HUES64 (cell line): ENCODE data around the gene ZNF804A.
"Not testable (repeated sequence)": the region's sequence is repeated elsewhere in the genome, so short reads cannot be mapped to it uniquely, and the experiment has no call there.

Experiments used
- H3K27ac ChIP-seq: 2 replicates; pipeline ENCODE4 v1.7.0; 2013; ENCODE audit warnings: low read depth, low read length, inconsistent platforms
- H3K27me3 ChIP-seq: 2 replicates; pipeline ENCODE4 v1.6.1; 2013; ENCODE audit warnings: mild to moderate bottlenecking, low read length; ENCODE audit not compliant: insufficient read depth
- H3K36me3 ChIP-seq: 2 replicates; pipeline ENCODE4 v1.6.1; 2013; ENCODE audit warnings: mild to moderate bottlenecking, low read length; ENCODE audit not compliant: insufficient read depth
- H3K4me1 ChIP-seq: 2 replicates; pipeline ENCODE4 v1.6.1; 2013; ENCODE audit warnings: mild to moderate bottlenecking, low read length, moderate library complexity; ENCODE audit not compliant: insufficient read depth
- H3K4me3 ChIP-seq: 2 replicates; pipeline ENCODE4 v1.5.1; 2013; ENCODE audit warnings: mild to moderate bottlenecking, low read length, moderate library complexity
- H3K9ac ChIP-seq: 2 replicates; pipeline ENCODE4 v1.6.1; 2013; ENCODE audit warnings: mild to moderate bottlenecking, low read depth, low read length
- H3K9me3 ChIP-seq: 2 replicates; pipeline ENCODE4 v1.6.1; 2013; ENCODE audit warnings: low read depth, low read length; ENCODE audit not compliant: insufficient read depth
- WGBS: fragments of 150-250, 120-280 bp; methylation state at CpG from one replicate; pipeline ENCODE4 v1.1.7; 2013; ENCODE audit warnings: missing lambda C conversion rate; 5-methylcytosine and 5-hydroxymethylcytosine counted together

The ZNF804A gene

GRCh38 chr2:184727813-184728212 is 129.5 kb downstream of the ZNF804A start:
- H3K27me3 ChIP-seq = no peaks in the 10 kb centered on the region
- no peak overlapping the region for H3K4me3 ChIP-seq
- no peaks in the 10 kb centered on the region for H3K4me1 ChIP-seq
- WGBS = 100% methylated on average over 2 of the region's 3 CpGs
- no peak overlapping the region for H3K9ac ChIP-seq
- H3K27ac ChIP-seq = no peak overlapping the region
- H3K36me3 ChIP-seq = no peaks in the 10 kb centered on the region
- no peaks in the 10 kb centered on the region for H3K9me3 ChIP-seq

DNA sequence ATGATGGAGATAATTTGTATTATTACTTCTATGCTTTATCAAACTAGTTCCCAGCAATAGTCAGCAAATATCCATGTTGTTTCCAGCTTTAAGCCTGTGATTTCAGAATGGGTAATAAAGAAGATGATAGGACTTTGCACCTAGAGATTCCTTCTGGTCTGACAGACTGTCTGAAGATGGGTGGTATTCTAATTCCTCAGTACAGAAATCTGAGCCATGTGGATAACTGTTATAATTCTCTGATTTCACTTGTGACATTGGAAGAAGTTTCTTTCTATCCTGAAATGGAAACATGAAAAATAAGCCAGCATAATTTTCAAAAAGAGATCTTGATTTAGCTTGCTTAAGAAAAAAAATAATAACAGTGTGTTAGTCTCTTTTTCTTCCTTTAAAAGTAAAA is 130.1 kb downstream of the ZNF804A start:
- Histone ChIP-seq H3K4me3 (no peak overlapping the region), H3K27ac (no peak overlapping the region), H3K27me3 (no peaks in the 10 kb centered on the region), H3K9ac (no peak overlapping the region), H3K9me3 (no peaks in the 10 kb centered on the region), H3K4me1 (no peaks in the 10 kb centered on the region), H3K36me3 (no peaks in the 10 kb centered on the region)

- Histone ChIP-seq H3K27ac (no peak overlapping the region), H3K9me3 (no peaks in the 10 kb centered on the region), H3K4me3 (no peak overlapping the region), H3K36me3 (no peaks in the 10 kb centered on the region), H3K4me1 (peaks cover 6% of the 10 kb centered on the region; the same call in 1 of the 2 replicates), H3K9ac (no peak overlapping the region), H3K27me3 (no peaks in the 10 kb centered on the region)
- 83% methylated on average over 2 of the region's 3 CpGs for WGBS
These were observed 131.3 kb downstream of the ZNF804A start for GRCh38 chr2:184729581-184729980.

DNA sequence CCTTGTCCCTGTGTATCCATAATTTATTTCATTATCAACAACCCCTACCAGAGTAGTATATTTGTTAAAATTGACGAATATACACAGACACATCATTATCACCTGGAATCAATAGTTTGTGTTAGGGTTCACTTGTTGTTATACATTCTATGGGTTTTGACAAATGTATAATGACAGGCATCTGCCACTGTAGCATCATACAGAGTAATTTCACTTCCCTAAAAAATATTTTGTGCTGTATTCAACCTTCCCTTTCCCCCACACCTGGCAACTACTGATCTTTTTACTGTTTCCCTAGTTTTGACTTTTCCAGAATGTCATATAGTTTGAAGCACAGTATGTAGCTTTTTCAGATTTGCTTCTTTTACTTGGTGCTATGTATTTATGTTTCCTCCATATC is 132.0 kb downstream of the ZNF804A start:
- Histone ChIP-seq H3K4me3 (no peak overlapping the region), H3K27ac (no peak overlapping the region), H3K4me1 (peaks cover 9% of the 10 kb centered on the region; the same call in 1 of the 2 replicates), H3K27me3 (no peaks in the 10 kb centered on the region), H3K36me3 (no peaks in the 10 kb centered on the region), H3K9ac (no peak overlapping the region), H3K9me3 (no peaks in the 10 kb centered on the region)
- WGBS = no CpG with 5 or more reads among the region's 1 CpG

DNA sequence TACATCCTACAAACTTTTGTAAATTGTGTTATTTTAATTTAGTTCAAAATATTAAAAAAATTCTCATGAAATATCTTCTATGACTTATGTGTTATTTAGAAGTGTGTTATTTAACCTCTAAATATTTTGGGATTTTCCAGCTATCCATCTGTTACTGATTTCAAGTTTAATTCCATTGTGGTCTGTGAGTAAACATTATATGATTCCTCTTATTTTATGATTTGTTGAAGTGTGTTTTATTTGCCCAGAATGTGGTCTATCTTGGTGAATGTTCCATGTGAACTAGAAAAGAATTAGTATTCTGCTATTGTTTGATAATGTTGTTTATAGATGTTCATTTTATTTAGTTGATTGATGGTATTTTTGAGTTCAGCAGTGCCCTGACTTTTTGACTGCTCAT is 136.0 kb downstream of the ZNF804A start:
- H3K27me3 ChIP-seq = no peaks in the 10 kb centered on the region
- H3K4me1 ChIP-seq = peaks cover 9% of the 10 kb centered on the region; the same call in 1 of the 2 replicates
- no peak overlapping the region for H3K27ac ChIP-seq
- H3K4me3 ChIP-seq = no peak overlapping the region
- H3K9ac ChIP-seq = no peak overlapping the region
- H3K9me3 ChIP-seq = no peaks in the 10 kb centered on the region
- H3K36me3 ChIP-seq = no peaks in the 10 kb centered on the region

GRCh38 chr2:184735611-184736010 is 137.3 kb downstream of the ZNF804A start:
- no peaks in the 10 kb centered on the region for H3K36me3 ChIP-seq
- no peaks in the 10 kb centered on the region for H3K27me3 ChIP-seq
- 100% methylated on average over 1 of the region's 1 CpG for WGBS
- no peak overlapping the region for H3K27ac ChIP-seq
- peaks cover 9% of the 10 kb centered on the region; the same call in 1 of the 2 replicates for H3K4me1 ChIP-seq
- H3K4me3 ChIP-seq = no peak overlapping the region
- no peak overlapping the region for H3K9ac ChIP-seq
- H3K9me3 ChIP-seq = no peaks in the 10 kb centered on the region

GRCh38 chr2:184743096-184743495 is 144.8 kb downstream of the ZNF804A start:
- no peaks in the 10 kb centered on the region for H3K36me3 ChIP-seq
- WGBS = 95% methylated on average over 1 of the region's 1 CpG
- H3K9ac ChIP-seq = no peak overlapping the region
- H3K4me3 ChIP-seq = no peak overlapping the region
- no peaks in the 10 kb centered on the region for H3K9me3 ChIP-seq
- H3K27me3 ChIP-seq = no peaks in the 10 kb centered on the region
- no peaks in the 10 kb centered on the region for H3K4me1 ChIP-seq
- no peak overlapping the region for H3K27ac ChIP-seq

- H3K9me3 ChIP-seq = no peaks in the 10 kb centered on the region
- no peak overlapping the region for H3K27ac ChIP-seq
- no CpG with 5 or more reads among the region's 1 CpG for WGBS
- no peaks in the 10 kb centered on the region for H3K27me3 ChIP-seq
- H3K4me3 ChIP-seq = no peak overlapping the region
- no peaks in the 10 kb centered on the region for H3K36me3 ChIP-seq
- H3K9ac ChIP-seq = no peak overlapping the region
- H3K4me1 ChIP-seq = no peaks in the 10 kb centered on the region
These were observed 157.8 kb downstream of the ZNF804A start for GRCh38 chr2:184756161-184756560.

- H3K9me3 ChIP-seq = no peaks in the 10 kb centered on the region
These were observed 158.6 kb downstream of the ZNF804A start for GRCh38 chr2:184756885-184757284.

DNA sequence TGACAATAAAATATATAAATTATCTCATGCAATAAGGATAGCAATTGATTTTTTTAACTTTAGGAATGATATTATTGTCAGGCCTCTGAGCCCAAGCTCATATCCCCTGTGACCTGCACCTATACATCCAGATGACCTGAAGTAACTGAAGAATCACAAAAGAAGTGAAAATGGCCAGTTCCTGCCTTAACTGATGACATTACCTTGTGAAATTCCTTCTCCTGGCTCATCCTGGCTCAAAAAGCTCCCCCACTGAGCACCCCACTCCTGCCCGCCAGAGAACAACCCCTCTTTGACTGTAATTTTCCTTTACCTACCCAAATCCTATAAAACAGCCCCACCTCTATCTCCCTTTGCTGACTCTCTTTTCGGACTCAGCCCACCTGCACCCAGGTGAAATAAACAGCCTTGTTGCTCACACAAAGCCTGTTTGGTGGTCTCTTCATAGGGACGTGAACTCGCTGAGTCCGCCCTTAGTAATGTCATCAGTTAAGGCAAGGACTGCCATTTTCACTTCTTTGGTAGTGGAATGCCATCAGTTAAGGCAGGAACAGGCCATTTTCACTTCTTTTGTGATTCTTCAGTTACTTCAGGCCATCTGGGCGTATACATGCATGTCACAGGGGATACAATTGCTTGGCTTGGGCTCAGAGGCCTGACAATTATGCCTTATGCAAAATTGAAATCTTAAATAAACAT is 161.4 kb downstream of the ZNF804A start:
- not testable (repeated sequence) for H3K27ac ChIP-seq, H3K36me3 ChIP-seq, H3K4me3 ChIP-seq, H3K4me1 ChIP-seq, H3K9ac ChIP-seq, H3K9me3 ChIP-seq, H3K27me3 ChIP-seq
- WGBS = 76% methylated on average over 6 of the region's 6 CpGs

More at GRCh38 chr2:184756885-184757284, 158.6 kb downstream of the ZNF804A start:
- Histone ChIP-seq H3K36me3 (no peaks in the 10 kb centered on the region), H3K27ac (no peak overlapping the region), H3K4me3 (no peak overlapping the region), H3K9ac (no peak overlapping the region), H3K27me3 (no peaks in the 10 kb centered on the region), H3K4me1 (no peaks in the 10 kb centered on the region)
- 94% methylated on average over 1 of the region's 2 CpGs for WGBS

DNA sequence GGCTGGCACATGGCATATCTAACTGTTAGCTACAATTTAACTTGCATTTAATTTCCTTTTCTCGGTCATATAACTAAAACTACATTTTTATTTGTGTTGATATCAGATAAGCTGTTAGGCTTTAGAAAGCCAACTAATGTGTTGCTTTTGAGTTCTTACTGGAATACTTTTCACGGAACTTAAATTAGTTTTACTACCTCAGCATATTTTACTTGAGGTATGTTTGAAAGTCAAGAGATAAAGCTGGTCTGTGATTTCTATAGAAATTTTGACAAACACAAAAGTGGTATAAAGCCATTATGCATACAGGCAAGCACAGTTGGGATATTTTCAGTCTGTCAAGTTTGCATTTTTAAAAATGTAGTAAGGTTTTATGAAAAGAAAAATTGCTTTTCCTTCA is 162.6 kb downstream of the ZNF804A start:
- H3K27me3 ChIP-seq = no peaks in the 10 kb centered on the region
- H3K4me1 ChIP-seq = no peaks in the 10 kb centered on the region
- H3K27ac ChIP-seq = no peak overlapping the region
- no peaks in the 10 kb centered on the region for H3K36me3 ChIP-seq
- H3K9me3 ChIP-seq = no peaks in the 10 kb centered on the region
- no peak overlapping the region for H3K9ac ChIP-seq
- no CpG with 5 or more reads among the region's 2 CpGs for WGBS
- H3K4me3 ChIP-seq = no peak overlapping the region
